Karpas-422 (cell line): ENCODE data around the gene NDUFS2. TPM values are rescaled to one million over a fixed set of nuclear protein-coding genes. Genes with fewer than 3 reads are reported as not detected.
"Not testable (repeated sequence)": the region's sequence is repeated elsewhere in the genome, so short reads cannot be mapped to it uniquely, and the experiment has no call there.

Experiments
- DNase-seq: peaks from one replicate; pipeline ENCODE4 v3.0.0-alpha.2; 2015
- H2AFZ ChIP-seq: fragments of 200-600 bp; sonication (generic); 2 replicates; pipeline ENCODE4 v1.6.1; 2014; ENCODE audit warnings: antibody characterized with exemption, low read length, mixed read lengths
- H3K27ac ChIP-seq: fragments of 200-600 bp; sonication (generic); 2 replicates; pipeline ENCODE4 v1.5.1; 2014; ENCODE audit warnings: mild to moderate bottlenecking, low read length, moderate library complexity
- H3K27me3 ChIP-seq: fragments of 200-600 bp; sonication (generic); 2 replicates; pipeline ENCODE4 v1.6.1; 2014; ENCODE audit warnings: low read length, mixed read lengths
- H3K36me3 ChIP-seq: fragments of 200-600 bp; sonication (generic); 2 replicates; pipeline ENCODE4 v1.6.1; 2014; ENCODE audit warnings: low read length, mixed read lengths; ENCODE audit not compliant: insufficient read depth
- H3K4me1 ChIP-seq: fragments of 200-600 bp; sonication (generic); 2 replicates; pipeline ENCODE4 v1.6.1; 2014; ENCODE audit warnings: mild to moderate bottlenecking, low read length, mixed read lengths
- H3K4me2 ChIP-seq: fragments of 200-600 bp; sonication (generic); 2 replicates; pipeline ENCODE4 v1.6.1; 2014; ENCODE audit warnings: low read length, low read depth, mild to moderate bottlenecking; ENCODE audit not compliant: poor library complexity, severe bottlenecking
- H3K4me3 ChIP-seq: fragments of 200-600 bp; sonication (generic); 2 replicates; pipeline ENCODE4 v1.5.1; 2014; ENCODE audit warnings: mild to moderate bottlenecking, antibody characterized with exemption, low read length, mixed read lengths
- H3K79me2 ChIP-seq: fragments of 200-600 bp; sonication (generic); 2 replicates; pipeline ENCODE4 v1.6.1; 2014; ENCODE audit warnings: mild to moderate bottlenecking, low read length, mixed read lengths
- H3K9ac ChIP-seq: fragments of 200-600 bp; sonication (generic); 2 replicates; pipeline ENCODE4 v1.6.0; 2014; ENCODE audit warnings: low read length
- H3K9me2 ChIP-seq: fragments of 200-600 bp; sonication (generic), shearing (Covaris generic); replicated peaks from 2 replicates; pipeline ENCODE4 v1.6.0; 2014; ENCODE audit warnings: mild to moderate bottlenecking, low read length, moderate library complexity; ENCODE audit not compliant: insufficient read depth
- H3K9me3 ChIP-seq: fragments of 300-700, 200-600 bp; sonication (generic); 2 replicates; pipeline ENCODE4 v1.6.1; 2014; ENCODE audit warnings: low read length, mixed read lengths
- H4K20me1 ChIP-seq: fragments of 200-600 bp; sonication (generic); 2 replicates; pipeline ENCODE4 v1.6.1; 2014; ENCODE audit warnings: mild to moderate bottlenecking, antibody characterized with exemption, low read length, low read depth; ENCODE audit not compliant: insufficient read depth
- total RNA-seq: library from RNA; depleted of rRNA; stranded (reverse); fragments of >200 nt; shearing (Covaris generic); gene quantifications from 2 replicates; pipeline ENCODE4 v1.2.3, GENCODE V29; 2014; ENCODE audit warnings: low replicate concordance

NDUFS2 gene
- total RNA-seq, 1 experiment from 2014 or later = 134 TPM

- not testable (repeated sequence) for H3K79me2 ChIP-seq, H3K9me2 ChIP-seq, H3K27me3 ChIP-seq, H3K4me3 ChIP-seq, H2AFZ ChIP-seq, H3K9me3 ChIP-seq, H3K27ac ChIP-seq, H4K20me1 ChIP-seq, H3K9ac ChIP-seq, DNase-seq, H3K4me2 ChIP-seq
- Histone ChIP-seq H3K4me1 (peaks cover 20% of the 10 kb centered on the region), H3K36me3 (peaks cover 11% of the 10 kb centered on the region; the same call in 1 of the 2 replicates)
Observed at GRCh38 chr1:161224695-161225087, 22.5 kb downstream of the NDUFS2 start.

GRCh38 chr1:161225178-161225533 is 23.0 kb downstream of the NDUFS2 start:
- Histone ChIP-seq H3K27me3 (no peaks in the 10 kb centered on the region), H3K36me3 (peaks cover 12% of the 10 kb centered on the region; the same call in 1 of the 2 replicates), H2AFZ (peak overlapping the region; percentile 54), H3K9me3 (no peaks in the 10 kb centered on the region), H3K4me1 (peaks cover 20% of the 10 kb centered on the region), H3K27ac (no peak overlapping the region), H4K20me1 (no peaks in the 10 kb centered on the region), H3K9me2 (no peaks in the 10 kb centered on the region), H3K9ac (peak overlapping the region; percentile 2; the same call in 1 of the 2 replicates), H3K79me2 (0 out of 2 replicates have a peak, but pooled peaks cover 4% of the 10 kb centered on the region), H3K4me2 (peak overlapping the region; percentile 18), H3K4me3 (peak overlapping the region; percentile 5; the same call in 1 of the 2 replicates)
- no peak for DNase-seq

- H3K9me3 ChIP-seq = no peaks in the 10 kb centered on the region
- H4K20me1 ChIP-seq = no peaks in the 10 kb centered on the region
- peak within 1 kb of the TSS; percentile 73 for H3K9ac ChIP-seq
- peaks cover 20% of the 10 kb centered on the region for H3K4me1 ChIP-seq
- peaks cover 12% of the 10 kb centered on the region; the same call in 1 of the 2 replicates for H3K36me3 ChIP-seq
- H3K9me2 ChIP-seq = no peaks in the 10 kb centered on the region
- peak within 1 kb of the TSS; percentile 43 for H3K27ac ChIP-seq
- DNase-seq = peak; percentile 100
- H3K27me3 ChIP-seq = no peaks in the 10 kb centered on the region
- peak within 1 kb of the TSS; percentile 79 for H3K4me3 ChIP-seq
- peak within 1 kb of the TSS; percentile 54 for H2AFZ ChIP-seq
- H3K79me2 ChIP-seq = 0 out of 2 replicates have a peak, but pooled peaks cover 4% of the 10 kb centered on the region
- peak within 1 kb of the TSS; percentile 87 for H3K4me2 ChIP-seq
Observed at GRCh38 chr1:161225534-161226319, 23.6 kb downstream of the NDUFS2 start, which contains the start of gene TOMM40L. TSS of gene TOMM40L (plus strand) at chr1:161226060. CDS start at chr1:161226490, 430 bp downstream.

- DNase-seq = peak; percentile 70
- Histone ChIP-seq H3K9me2 (no peaks in the 10 kb centered on the region), H3K27ac (peak overlapping the region; percentile 43), H4K20me1 (no peaks in the 10 kb centered on the region), H3K9ac (peak overlapping the region; percentile 73), H3K27me3 (no peaks in the 10 kb centered on the region), H3K4me2 (peak overlapping the region; percentile 87), H3K36me3 (peaks cover 12% of the 10 kb centered on the region; the same call in 1 of the 2 replicates), H3K4me3 (peak overlapping the region; percentile 79), H2AFZ (no peak overlapping the region), H3K4me1 (peaks cover 20% of the 10 kb centered on the region), H3K79me2 (0 out of 2 replicates have a peak, but pooled peaks cover 4% of the 10 kb centered on the region), H3K9me3 (no peaks in the 10 kb centered on the region)
Observed at GRCh38 chr1:161226320-161226711, 24.1 kb downstream of the NDUFS2 start.

GRCh38 chr1:161226759-161227158 is 24.6 kb downstream of the NDUFS2 start:
- peak overlapping the region; percentile 79 for H3K4me3 ChIP-seq
- DNase-seq = peak; percentile 45

GRCh38 chr1:161227196-161227871 is 25.2 kb downstream of the NDUFS2 start:
- H3K79me2 ChIP-seq = 0 out of 2 replicates have a peak, but pooled peaks cover 4% of the 10 kb centered on the region
- no peaks in the 10 kb centered on the region for H3K27me3 ChIP-seq
- peak overlapping the region; percentile 73 for H3K9ac ChIP-seq
- peak overlapping the region; percentile 87 for H3K4me2 ChIP-seq
- peak; percentile 95 for DNase-seq
- H3K27ac ChIP-seq = peak overlapping the region; percentile 43
- H3K4me3 ChIP-seq = peak overlapping the region; percentile 79
- no peaks in the 10 kb centered on the region for H3K9me3 ChIP-seq
- peaks cover 20% of the 10 kb centered on the region for H3K4me1 ChIP-seq
- H2AFZ ChIP-seq = peak overlapping the region; percentile 53; the same call in 1 of the 2 replicates
- H3K36me3 ChIP-seq = peaks cover 12% of the 10 kb centered on the region; the same call in 1 of the 2 replicates
- H4K20me1 ChIP-seq = no peaks in the 10 kb centered on the region
- H3K9me2 ChIP-seq = no peaks in the 10 kb centered on the region

More at GRCh38 chr1:161226759-161227158, 24.6 kb downstream of the NDUFS2 start:
- Histone ChIP-seq H3K36me3 (peaks cover 12% of the 10 kb centered on the region; the same call in 1 of the 2 replicates), H2AFZ (peak overlapping the region; percentile 38; the same call in 1 of the 2 replicates), H3K9me3 (no peaks in the 10 kb centered on the region), H3K27ac (peak overlapping the region; percentile 43), H3K9ac (peak overlapping the region; percentile 73), H3K27me3 (no peaks in the 10 kb centered on the region), H3K4me2 (peak overlapping the region; percentile 87), H3K4me1 (peaks cover 20% of the 10 kb centered on the region), H4K20me1 (no peaks in the 10 kb centered on the region), H3K9me2 (no peaks in the 10 kb centered on the region), H3K79me2 (0 out of 2 replicates have a peak, but pooled peaks cover 4% of the 10 kb centered on the region)

- no peak overlapping the region for H3K4me3 ChIP-seq
- H2AFZ ChIP-seq = no peak overlapping the region
Observed at GRCh38 chr1:161228032-161228431, 25.9 kb downstream of the NDUFS2 start.

More at GRCh38 chr1:161228032-161228431, 25.9 kb downstream of the NDUFS2 start:
- Histone ChIP-seq H3K9me3 (no peaks in the 10 kb centered on the region), H3K27ac (no peak overlapping the region), H3K4me1 (peaks cover 20% of the 10 kb centered on the region), H4K20me1 (no peaks in the 10 kb centered on the region), H3K9me2 (no peaks in the 10 kb centered on the region), H3K27me3 (no peaks in the 10 kb centered on the region), H3K4me2 (peak overlapping the region; percentile 87), H3K36me3 (peaks cover 12% of the 10 kb centered on the region; the same call in 1 of the 2 replicates), H3K9ac (no peak overlapping the region), H3K79me2 (0 out of 2 replicates have a peak, but pooled peaks cover 4% of the 10 kb centered on the region)
- DNase-seq = no peak
